ENCODE measurements around the gene PAXIP1.
"Not testable (repeated sequence)": the region's sequence is repeated elsewhere in the genome, so short reads cannot be mapped to it uniquely, and the experiment has no call there.

Gene PAXIP1

GRCh38 chr7:154942691-154943090, 60.2 kb downstream of the PAXIP1 start:
- DNase-seq (ENCODE audit: low read depth, low spot score), result no peak

GRCh38 chr7:154937837-154938236, 65.1 kb downstream of the PAXIP1 start:
- no peak for DNase-seq (ENCODE audit: low read depth, low spot score)

- DNase-seq (ENCODE audit: low read depth, low spot score), result not testable (repeated sequence)
These were observed 68.5 kb downstream of the PAXIP1 start for GRCh38 chr7:154934353-154934952.

DNA sequence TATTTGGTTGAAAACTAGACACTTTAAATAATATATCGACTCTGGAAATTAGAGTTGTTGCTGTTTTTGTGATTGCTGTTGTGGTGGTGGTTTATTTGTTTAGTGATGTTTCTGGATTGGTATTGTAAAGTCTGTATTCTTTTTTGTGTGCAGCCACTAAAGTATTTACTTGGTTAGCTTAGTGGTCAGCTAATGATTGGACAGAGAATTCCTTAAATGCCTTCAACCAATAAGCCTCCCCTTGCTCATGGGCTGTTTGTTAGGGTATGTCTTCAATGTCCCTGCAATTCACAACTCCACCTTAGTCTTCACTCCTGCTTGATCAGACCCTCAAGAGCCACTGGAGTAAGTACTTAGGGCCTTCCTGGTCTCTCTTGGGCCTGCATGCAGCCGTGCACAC, 71.0 kb downstream of the PAXIP1 start:
- no peak for DNase-seq (ENCODE audit: low read depth, low spot score)

DNA sequence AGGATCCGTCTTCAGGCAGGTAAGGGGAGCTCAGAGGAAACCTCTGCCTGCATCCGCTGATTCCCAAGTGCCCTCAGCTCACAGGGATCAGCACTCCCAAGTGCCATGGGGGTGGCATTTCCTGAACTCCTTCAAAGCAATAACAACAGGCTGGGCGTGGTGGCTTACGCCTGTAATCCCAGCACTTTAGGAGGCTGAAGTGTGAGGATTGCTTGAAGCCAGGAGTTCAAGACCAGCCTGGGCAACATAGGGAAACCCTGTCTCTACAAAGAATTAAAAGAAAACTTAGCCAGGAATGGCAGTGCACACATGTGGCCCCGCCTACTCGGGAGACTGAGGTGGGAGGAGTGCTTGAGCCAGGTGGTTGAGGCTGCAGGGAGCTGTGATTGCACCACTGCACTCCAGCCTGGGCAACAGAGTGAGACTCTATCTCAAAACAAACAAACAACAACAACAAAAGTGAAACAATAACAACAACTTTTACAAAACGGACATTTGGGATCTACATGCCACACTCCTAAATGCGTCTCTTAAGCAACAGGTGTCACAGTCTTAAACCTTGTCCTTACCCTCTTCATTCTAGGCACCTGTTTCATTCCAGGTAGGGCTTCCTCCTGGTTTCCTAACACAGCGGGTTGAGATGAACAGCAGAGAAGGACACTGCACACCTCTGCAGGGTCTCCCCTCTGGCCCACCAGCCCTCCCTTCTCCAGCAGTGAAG, 73.8 kb downstream of the PAXIP1 start:
- DNase-seq (ENCODE audit: low read depth, low spot score), result no peak

DNA sequence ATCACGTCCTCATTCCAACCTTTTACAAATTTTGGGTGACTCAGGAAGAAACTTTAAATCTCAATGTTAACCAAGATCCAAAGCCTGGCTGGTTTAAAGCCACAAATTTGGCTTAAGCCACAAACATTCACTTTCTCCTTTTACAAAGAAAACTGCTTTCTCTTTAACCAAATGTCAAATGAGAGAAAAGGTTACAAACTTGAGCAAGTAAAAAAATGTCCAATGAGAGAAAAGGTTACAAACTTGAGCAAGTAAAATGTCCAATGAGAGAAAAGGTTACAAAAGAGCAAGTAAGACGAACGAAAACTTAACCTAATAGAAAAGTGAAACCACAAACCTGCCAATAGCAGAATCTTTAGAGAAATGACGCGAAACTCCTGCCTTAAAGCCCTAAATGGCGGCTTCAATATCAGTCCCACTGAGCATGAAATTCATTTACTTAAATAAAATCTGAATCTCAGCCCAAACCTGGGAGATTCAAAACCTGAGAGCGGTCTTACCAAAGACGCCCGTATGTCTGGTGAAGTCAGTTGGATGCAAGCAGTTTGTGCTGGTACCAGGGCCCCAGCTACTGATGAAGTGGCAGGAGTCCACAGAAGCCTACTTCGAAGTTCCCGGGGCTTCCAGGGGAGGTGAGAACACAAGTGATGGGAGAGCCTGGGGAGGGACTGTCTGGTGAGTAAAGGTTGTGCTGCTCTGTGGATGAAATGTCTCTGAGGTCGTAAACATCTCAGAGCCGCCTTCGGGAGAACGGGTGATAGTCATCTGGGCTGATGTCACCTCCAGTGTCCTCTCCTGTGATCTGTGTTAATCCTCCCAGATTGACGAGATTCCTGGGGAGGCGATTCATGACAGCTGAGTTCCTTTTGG, 74.6 kb downstream of the PAXIP1 start:
- peak; percentile 79 for DNase-seq (ENCODE audit: low read depth, low spot score)

DNA sequence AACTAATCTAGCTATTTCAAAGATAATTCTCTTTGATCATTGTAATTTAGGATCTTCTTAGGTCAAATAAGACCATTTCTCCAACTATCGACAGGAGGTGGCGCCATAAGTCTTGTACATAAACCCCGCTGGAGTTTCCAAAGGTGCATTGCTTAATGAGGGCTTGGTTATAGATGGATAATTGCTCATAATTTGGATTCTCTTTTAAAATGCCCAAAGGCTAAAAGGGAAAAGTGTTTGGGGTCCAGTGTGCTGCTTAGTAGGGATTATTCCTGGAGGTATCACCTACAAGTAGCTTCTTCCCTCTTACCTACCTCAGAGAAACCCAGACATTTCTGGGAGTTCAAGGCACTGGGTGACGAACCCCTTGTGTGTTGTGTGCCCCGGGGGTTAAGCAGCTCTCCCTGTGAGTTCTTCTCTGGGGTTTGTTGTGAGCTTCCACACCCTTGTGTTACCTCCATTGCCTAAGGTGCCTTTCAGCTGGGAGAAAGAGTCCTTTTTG, 75.2 kb downstream of the PAXIP1 start:
- peak; percentile 83 for DNase-seq (ENCODE audit: low read depth, low spot score)

- not testable (repeated sequence) for DNase-seq (ENCODE audit: low read depth, low spot score)
These were observed 80.5 kb downstream of the PAXIP1 start for GRCh38 chr7:154922472-154922871.

GRCh38 chr7:154919344-154920225, 83.3 kb downstream of the PAXIP1 start:
- DNase-seq (ENCODE audit: low read depth, low spot score), result peak; percentile 9

GRCh38 chr7:154918741-154919140, 84.2 kb downstream of the PAXIP1 start:
- peak; percentile 21 for DNase-seq (ENCODE audit: low read depth, low spot score)

GRCh38 chr7:154918266-154918665, 84.7 kb downstream of the PAXIP1 start:
- DNase-seq (ENCODE audit: low read depth, low spot score), result no peak

- peak; percentile 48 for DNase-seq (ENCODE audit: low read depth, low spot score)
These were observed 85.1 kb downstream of the PAXIP1 start for GRCh38 chr7:154917808-154918160.

DNA sequence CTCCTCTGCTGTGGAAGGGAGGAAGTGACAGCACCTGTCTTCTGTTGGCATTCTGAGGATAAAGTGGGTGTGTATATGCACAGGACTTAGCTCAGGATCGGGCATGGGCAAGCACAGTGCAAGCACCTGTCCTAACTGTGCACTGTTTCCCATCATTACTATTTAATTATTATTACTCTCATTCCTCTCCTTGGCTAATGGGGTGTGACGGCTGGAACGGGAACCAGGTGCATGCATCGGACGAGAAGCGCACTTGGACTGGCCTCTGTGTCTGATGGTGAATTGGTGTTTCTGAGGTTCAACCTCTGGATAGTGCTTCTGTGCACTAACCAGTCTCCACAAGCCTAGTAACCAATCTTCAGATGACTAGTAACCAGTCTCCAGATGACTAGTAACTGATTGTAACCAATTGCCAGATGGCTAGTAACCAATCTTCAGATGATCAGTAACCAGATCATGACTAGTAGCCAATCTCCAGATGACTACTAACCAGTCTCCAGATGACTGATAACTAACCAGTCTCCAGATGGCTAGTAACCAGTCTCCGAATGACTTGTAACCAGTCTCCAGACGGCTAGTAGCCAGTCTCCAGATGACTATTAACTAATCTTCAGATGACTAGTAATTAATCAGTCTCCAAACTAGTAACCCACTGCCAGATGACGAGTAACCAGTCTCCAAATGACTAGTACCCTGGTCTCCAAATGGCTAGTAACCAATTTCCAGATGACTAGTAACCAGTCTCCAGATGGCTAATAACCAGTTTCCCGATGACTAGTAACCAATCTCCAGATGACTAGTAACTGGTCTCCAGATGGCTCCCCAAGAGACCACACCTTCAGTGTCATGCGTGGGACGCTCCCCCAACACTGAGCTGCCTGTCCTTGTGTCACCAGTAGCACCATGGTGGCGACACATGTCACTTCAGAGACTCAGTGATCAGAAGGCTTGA, 85.8 kb downstream of the PAXIP1 start:
- DNase-seq (ENCODE audit: low read depth, low spot score), result no peak

DNA sequence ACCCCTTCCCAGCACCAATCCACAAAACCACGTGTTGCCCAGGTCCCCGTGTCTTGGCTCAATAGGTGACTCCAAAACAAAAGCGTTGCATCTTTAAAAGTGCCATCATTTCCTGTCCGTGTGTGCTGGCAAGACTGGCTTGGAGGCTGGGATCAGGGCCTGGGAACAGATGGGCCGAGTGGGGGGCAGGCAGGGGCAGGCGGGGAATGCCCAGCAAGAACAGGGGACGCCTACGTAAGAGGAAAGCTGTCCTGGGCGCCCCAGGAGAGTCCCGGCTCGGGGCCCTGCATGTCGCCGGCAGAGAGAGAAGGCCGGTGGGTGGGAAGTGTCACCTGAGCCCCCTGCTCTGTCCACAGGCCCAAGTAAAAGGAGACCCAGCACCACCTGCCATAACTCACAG, 86.5 kb downstream of the PAXIP1 start:
- DNase-seq (ENCODE audit: low read depth, low spot score), result no peak

DNA sequence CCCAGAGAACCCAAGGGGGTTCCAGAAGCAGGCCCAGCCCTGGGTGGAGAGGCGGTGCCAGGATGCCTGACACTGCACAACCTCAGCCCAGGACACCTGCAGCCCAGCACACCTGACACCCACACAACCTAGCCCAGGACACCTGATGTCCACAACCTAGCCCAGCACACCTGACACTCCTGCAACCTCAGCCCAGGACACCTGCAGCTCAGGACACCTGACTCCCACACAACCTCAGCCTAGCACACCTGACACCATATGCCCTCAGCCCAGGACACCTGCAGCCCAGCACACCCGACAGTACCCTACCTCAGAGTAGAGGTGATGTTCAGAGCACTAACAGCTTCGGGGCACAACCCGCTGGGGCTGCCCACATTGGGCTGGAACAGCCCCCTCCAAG, 87.3 kb downstream of the PAXIP1 start:
- no peak for DNase-seq (ENCODE audit: low read depth, low spot score)

- no peak for DNase-seq (ENCODE audit: low read depth, low spot score)
These were observed 87.9 kb downstream of the PAXIP1 start for GRCh38 chr7:154914996-154915380.

GRCh38 chr7:154914308-154914995, 88.5 kb downstream of the PAXIP1 start:
- peak; percentile 30 for DNase-seq (ENCODE audit: low read depth, low spot score)

DNA sequence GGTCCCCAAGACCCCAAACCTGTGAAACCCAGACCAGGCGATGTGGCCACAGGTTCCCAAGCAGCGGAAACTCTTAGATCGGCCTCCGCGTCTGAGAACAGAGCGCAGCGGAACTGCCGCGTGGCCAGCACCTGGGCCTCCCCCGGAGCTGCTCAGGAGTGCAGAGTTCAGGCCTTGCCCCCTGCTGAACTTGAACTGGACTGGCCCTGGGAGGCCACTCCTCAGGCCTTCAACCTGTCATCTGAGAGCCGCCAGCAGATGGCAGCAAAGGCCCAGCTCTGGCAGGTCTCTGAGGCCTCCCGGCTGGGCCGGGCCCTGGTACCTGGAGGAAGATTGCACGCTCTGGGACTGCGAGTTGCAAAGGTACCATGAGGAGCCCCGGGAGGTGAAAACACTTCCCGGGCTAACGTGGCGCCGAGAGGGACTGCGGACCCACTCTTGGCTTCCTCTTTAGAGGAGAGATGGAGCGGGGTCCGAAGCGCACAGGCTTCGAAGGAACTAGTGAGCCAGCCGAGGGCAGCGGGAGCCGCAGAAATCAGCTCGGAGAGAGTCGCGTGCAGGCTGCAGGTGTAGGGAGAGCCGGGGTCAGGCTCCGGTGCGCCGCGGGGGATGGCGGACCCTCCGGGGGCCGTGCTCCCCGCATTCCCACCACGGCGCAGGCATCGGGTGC, 89.2 kb downstream of the PAXIP1 start:
- peak; percentile 90 for DNase-seq (ENCODE audit: low read depth, low spot score)
